H1 (cell line): ENCODE measurements around the gene TNNC1. TPM values are rescaled to one million over a fixed set of nuclear protein-coding genes. Genes with fewer than 3 reads are reported as not detected.

Source experiments
- CTCF ChIA-PET: fragments of 300-600 bp; sonication (Branson Sonifier 250); formaldehyde crosslinking; loops from one replicate; lab custom pipeline; 2021; ENCODE audit not compliant: partially characterized antibody; lab: Charles Lee
- POLR2A ChIA-PET: fragments of 300-600 bp; sonication (Branson Sonifier 250); formaldehyde crosslinking; loops from one replicate; lab custom pipeline; 2021; ENCODE audit warnings: inconsistent platforms; ENCODE audit not compliant: partially characterized antibody; lab: Charles Lee
- DNase-seq, 2 experiments: peaks; one replicate each; pipeline versions ENCODE4 v3.0.0 to v3.0.0-alpha.2; 2010 to 2022; ENCODE audit warnings: low spot score in 2 of 2, low read depth in 1 of 2, mixed read lengths in 1 of 2
- FAIRE-seq: peaks from 2 replicates; lab custom pipeline; 2011; peaks lifted over from hg19 to GRCh38; lab: Jason Lieb, UNC
- H2AFZ ChIP-seq: 2 replicates; pipeline ENCODE4 v1.8.1; 2012; ENCODE audit warnings: low read length, inconsistent platforms
- H2AK5ac ChIP-seq: 2 replicates; pipeline ENCODE4 v1.6.1; 2013; ENCODE audit warnings: low read depth, low read length
- H2BK120ac ChIP-seq: replicated peaks from 2 replicates; pipeline ENCODE3; 2013; ENCODE audit warnings: low read depth, low read length, inconsistent platforms
- H2BK12ac ChIP-seq: 2 replicates; pipeline ENCODE4 v1.6.1; 2013; ENCODE audit warnings: low read depth, low read length
- H2BK15ac ChIP-seq: 2 replicates; pipeline ENCODE4 v1.6.1; 2013; ENCODE audit warnings: low read length
- H2BK20ac ChIP-seq: 2 replicates; pipeline ENCODE4 v1.6.1; 2013; ENCODE audit warnings: low read length
- H2BK5ac ChIP-seq: 2 replicates; pipeline ENCODE4 v1.6.1; 2013; ENCODE audit warnings: low read depth, low read length
- H3K14ac ChIP-seq: 2 replicates; pipeline ENCODE4 v1.6.1; 2013; ENCODE audit warnings: inconsistent platforms; ENCODE audit not compliant: insufficient read length
- H3K18ac ChIP-seq: 2 replicates; pipeline ENCODE4 v1.6.1; 2013; ENCODE audit warnings: low read length; ENCODE audit errors: extremely low read depth
- H3K23ac ChIP-seq: 2 replicates; pipeline ENCODE4 v1.6.1; 2013; ENCODE audit warnings: inconsistent platforms; ENCODE audit not compliant: insufficient read length
- H3K23me2 ChIP-seq: 2 replicates; pipeline ENCODE4 v1.6.1; 2013; ENCODE audit warnings: low read depth, low read length
- H3K27ac ChIP-seq: 2 replicates; pipeline ENCODE4 v1.6.1; 2011; ENCODE audit warnings: low read depth, low read length, inconsistent platforms
- H3K27me3 ChIP-seq, 4 experiments: replicated peaks in 1 of 4; 1 replicate in 1 of 4; 2 replicates in 3 of 4; pipeline versions ENCODE4 v1.6.1 to v1.8.1; 2011 to 2013; ENCODE audit warnings: low read length in 3 of 4, mild to moderate bottlenecking in 3 of 4, inconsistent platforms in 2 of 4, mixed read lengths in 2 of 4, moderate library complexity in 1 of 4; ENCODE audit not compliant: control insufficient read depth in 3 of 4, insufficient read depth in 3 of 4; ENCODE audit errors: extremely low read depth in 1 of 4
- H3K36me3 ChIP-seq, 4 experiments: 2 replicates each; pipeline versions ENCODE4 v1.6.1 to v1.8.1; 2011 to 2013; ENCODE audit warnings: mild to moderate bottlenecking in 4 of 4, low read length in 3 of 4, moderate library complexity in 2 of 4, control low read depth in 1 of 4, inconsistent platforms in 1 of 4; ENCODE audit not compliant: insufficient read depth in 4 of 4, control insufficient read depth in 2 of 4
- H3K4ac ChIP-seq: replicated peaks from 2 replicates; pipeline ENCODE3; 2013; ENCODE audit warnings: low read length, low read depth, mixed read lengths, inconsistent platforms; ENCODE audit not compliant: insufficient read length
- H3K4me1 ChIP-seq, 4 experiments: replicated peaks in 1 of 4; 1 replicate in 1 of 4; 2 replicates in 3 of 4; pipeline versions ENCODE4 v1.6.1 to v1.8.1; 2011 to 2013; ENCODE audit warnings: low read length in 3 of 4, inconsistent platforms in 2 of 4, mixed read lengths in 1 of 4; ENCODE audit not compliant: insufficient read depth in 4 of 4, control insufficient read depth in 3 of 4
- H3K4me2 ChIP-seq, 2 experiments: 2 replicates each; pipeline versions ENCODE4 v1.6.1 to v1.8.1; 2011 to 2013; ENCODE audit warnings: low read depth in 2 of 2, low read length in 2 of 2, control low read depth in 1 of 2, inconsistent platforms in 1 of 2, mild to moderate bottlenecking in 1 of 2; ENCODE audit not compliant: insufficient read depth in 1 of 2
- H3K4me3 ChIP-seq, 4 experiments: fragments of 200-600, 300-600 bp in 1 of 4; sonication (generic), shearing (Covaris generic), sonication (Bioruptor Twin) in 1 of 4; 2 replicates each; pipeline versions ENCODE4 v1.5.1 to v1.8.1; 2011 to 2016; ENCODE audit warnings: low read length in 4 of 4, low read depth in 3 of 4, control low read depth in 2 of 4, inconsistent platforms in 2 of 4, mild to moderate bottlenecking in 2 of 4, mixed read lengths in 1 of 4, moderate library complexity in 1 of 4; ENCODE audit not compliant: insufficient read depth in 2 of 4; ENCODE audit errors: extremely low read depth in 1 of 4
- H3K56ac ChIP-seq: replicated peaks from 2 replicates; pipeline ENCODE3; 2013; ENCODE audit warnings: low read depth, mild to moderate bottlenecking, mixed read lengths, low read length, inconsistent platforms; ENCODE audit not compliant: insufficient read length
- H3K79me1 ChIP-seq: 2 replicates; pipeline ENCODE4 v1.6.1; 2013; ENCODE audit warnings: low read depth, low read length, control low read depth
- H3K79me2 ChIP-seq, 2 experiments: 2 replicates each; pipeline versions ENCODE4 v1.6.1 to v1.8.1; 2012 to 2013; ENCODE audit warnings: low read length in 2 of 2, mild to moderate bottlenecking in 2 of 2, inconsistent platforms in 1 of 2; ENCODE audit not compliant: insufficient read depth in 2 of 2, control insufficient read depth in 1 of 2
- H3K9ac ChIP-seq, 4 experiments: replicated peaks in 1 of 4; 1 replicate in 1 of 4; 2 replicates in 3 of 4; pipeline versions ENCODE4 v1.6.1 to v1.8.1; 2011 to 2013; ENCODE audit warnings: low read depth in 3 of 4, low read length in 3 of 4, control low read depth in 2 of 4, mild to moderate bottlenecking in 2 of 4, moderate library complexity in 2 of 4, inconsistent platforms in 1 of 4; ENCODE audit errors: extremely low read depth in 1 of 4
- H3K9me3 ChIP-seq, 2 experiments: 2 replicates each; pipeline versions ENCODE4 v1.6.1 to v1.8.1; 2012 to 2013; ENCODE audit warnings: mild to moderate bottlenecking in 2 of 2, moderate library complexity in 2 of 2, control low read depth in 1 of 2, inconsistent platforms in 1 of 2, low read depth in 1 of 2, low read length in 1 of 2, mixed read lengths in 1 of 2; ENCODE audit not compliant: insufficient read depth in 2 of 2
- H4K20me1 ChIP-seq, 2 experiments: replicated peaks in 1 of 2; 2 replicates each; pipeline versions ENCODE3 to v1.8.1; 2011 to 2013; ENCODE audit warnings: inconsistent platforms in 2 of 2, low read length in 2 of 2, mild to moderate bottlenecking in 1 of 2; ENCODE audit not compliant: insufficient read depth in 2 of 2, control insufficient read depth in 1 of 2
- H4K5ac ChIP-seq: 2 replicates; pipeline ENCODE4 v1.6.1; 2013; ENCODE audit warnings: low read length, low read depth, mixed read lengths, inconsistent platforms; ENCODE audit not compliant: insufficient read length
- H4K8ac ChIP-seq: 2 replicates; pipeline ENCODE4 v1.8.0; 2013; ENCODE audit warnings: mild to moderate bottlenecking, moderate library complexity, low read length, inconsistent platforms; ENCODE audit not compliant: insufficient read depth; ENCODE audit errors: extremely low read depth
- H4K91ac ChIP-seq: replicated peaks from 2 replicates; pipeline ENCODE3; 2013; ENCODE audit warnings: low read length, mixed read lengths, inconsistent platforms; ENCODE audit not compliant: insufficient read length
- ASH2L ChIP-seq: fragments of 200-600, 300-600 bp; sonication (generic); IDR thresholded peaks from one replicate; pipeline ENCODE4 v1.7.1; 2017; ENCODE audit warnings: low read length
- CBX8 ChIP-seq: fragments of 300-800, 300-1000 bp; sonication (generic); IDR thresholded peaks from 2 replicates; pipeline ENCODE4 v1.7.1; 2016; ENCODE audit warnings: low read depth, low read length, borderline replicate concordance
- PHF8 ChIP-seq: fragments of 200-600 bp; sonication (generic); conservative IDR thresholded peaks from 2 replicates; pipeline ENCODE4 v1.7.1; 2012; ENCODE audit warnings: low read depth, mild to moderate bottlenecking, inconsistent platforms, low read length, moderate library complexity
- POU5F1 ChIP-seq: IDR thresholded peaks from 2 replicates; pipeline ENCODE4 v1.6.1; 2011; ENCODE audit warnings: low read depth, mild to moderate bottlenecking, low read length, moderate library complexity
- SP2 ChIP-seq: IDR thresholded peaks from 2 replicates; pipeline ENCODE4 v1.6.1; 2012; ENCODE audit warnings: mild to moderate bottlenecking, low read length, inconsistent platforms
- TCF12 ChIP-seq: IDR thresholded peaks from 2 replicates; pipeline ENCODE4 v1.6.1; 2011; ENCODE audit warnings: low read depth, mild to moderate bottlenecking, low read length
- WGBS, 2 experiments: shearing (Covaris generic) in 1 of 2; methylation state at CpG; one replicate each; pipeline versions ENCODE4 v1.1.6 to v1.1.7; 2013 to 2015; ENCODE audit warnings: low lambda C conversion rate in 2 of 2, mixed read lengths in 2 of 2, inconsistent platforms in 1 of 2, low coverage in 1 of 2, missing lambda C conversion rate in 1 of 2; ENCODE audit not compliant: insufficient replicate concordance in 2 of 2, insufficient coverage in 1 of 2, insufficient read length in 1 of 2; ENCODE audit errors: extremely low coverage in 1 of 2, missing lambda C conversion rate in 1 of 2; 5-methylcytosine and 5-hydroxymethylcytosine counted together
- polyA plus RNA-seq, 7 experiments: library from polyadenylated mRNA; depleted of rRNA in 3 of 7; stranded (reverse) in 5 of 7; unstranded in 2 of 7; fragments of >200 nt in 5 of 7; fragments of 200-250 nt in 2 of 7; gene quantifications; 1 replicate in 5 of 7; 2 replicates in 1 of 7; 4 replicates in 1 of 7; pipeline versions ENCODE4 v1.2.1 to v1.2.3, GENCODE V29; 2011 to 2013; ENCODE audit warnings: missing spikeins in 2 of 7, mixed read lengths in 2 of 7
- total RNA-seq: library from RNA; stranded (reverse); fragmentation: NEBNext Ultra II Directional; extraction: Animal tissue kit (Norgen Biotek cat#: 25700); gene quantifications from 2 replicates; pipeline ENCODE4 v1.2.1, GENCODE V29; 2021
- TF ChIP-seq, protein P1 (sequence below): IDR thresholded peaks from 2 replicates; pipeline ENCODE4 v1.6.1; 2011; ENCODE audit warnings: low read depth, mild to moderate bottlenecking, low read length; ENCODE audit not compliant: insufficient read depth
- TF ChIP-seq, protein P2 (sequence below), 3 experiments: IDR thresholded peaks; 1 replicate in 2 of 3; 2 replicates in 1 of 3; pipeline versions ENCODE4 v1.5.1 to v1.6.1; 2011; ENCODE audit warnings: low read length in 3 of 3, mild to moderate bottlenecking in 3 of 3, inconsistent platforms in 2 of 3, low read depth in 1 of 3, moderate library complexity in 1 of 3; ENCODE audit not compliant: insufficient read depth in 1 of 3; ENCODE audit errors: control extremely low read depth in 1 of 3

The TNNC1 gene
- total and polyA plus RNA-seq, 2 of the 8 experiments (the other 6 are each of a cell fraction or from before 2014, with no cell fraction given) = 5.8 to 16.4 TPM

DNA sequence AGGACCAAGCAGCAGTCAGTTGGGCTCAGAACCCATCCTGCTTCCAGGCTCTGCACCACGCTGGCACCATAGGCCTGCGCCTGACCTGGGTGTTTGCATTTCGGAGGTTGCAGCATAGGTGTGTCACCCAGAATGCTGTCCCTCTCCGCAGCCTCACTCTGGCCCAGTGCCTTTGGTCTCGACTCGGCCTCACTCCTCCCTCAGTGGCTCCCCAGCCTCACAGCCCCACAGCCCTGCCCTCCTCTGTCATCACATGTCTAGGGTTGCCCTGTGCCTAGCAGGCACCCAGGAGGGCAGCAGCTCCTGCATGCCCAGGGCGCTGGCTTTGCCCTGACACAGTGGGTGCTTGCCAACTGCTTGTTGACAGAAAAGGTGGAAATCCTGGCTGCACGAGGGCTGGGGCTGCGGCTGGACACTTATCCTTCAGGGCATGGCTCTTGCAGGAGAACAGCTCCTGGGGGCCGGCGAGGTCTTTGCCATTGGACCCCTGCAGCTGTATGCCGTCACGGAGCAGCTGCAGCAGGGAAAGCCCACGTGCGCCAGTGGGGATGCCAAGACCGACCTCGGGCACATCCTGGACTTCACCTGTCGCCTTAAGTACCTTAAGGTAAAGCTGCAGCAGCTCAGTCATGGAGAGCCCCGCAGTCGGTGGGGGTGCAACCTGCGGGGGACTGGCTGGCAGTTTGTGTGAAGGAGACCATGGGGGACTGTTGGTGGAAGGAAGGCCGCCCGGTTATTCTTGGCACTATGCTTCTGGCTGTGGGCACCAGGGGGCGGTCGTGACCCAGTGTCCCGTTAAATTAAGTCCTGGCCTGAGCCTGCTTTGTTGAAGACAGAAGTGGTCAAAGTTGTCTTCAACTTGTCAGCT is 17.8 kb upstream of the TNNC1 start:
- Histone ChIP-seq H2BK20ac (no peak overlapping the region), H3K56ac (no peak overlapping the region), H2BK120ac (no peak overlapping the region), H3K18ac (no peak overlapping the region), H3K9me3 (no peaks in the 10 kb centered on the region), H2BK5ac (0 out of 2 replicates have a peak overlapping the region, but pooled peaks have one; percentile 3), H4K5ac (no peak overlapping the region), H3K27ac (no peak overlapping the region), H3K79me2 (peaks cover 0 to 5% of the 10 kb centered on the region in 2 experiments; a peak in 1 of 4 replicates), H2BK12ac (no peak overlapping the region), H3K36me3 (peaks cover 24 to 51% (median 40%) of the 10 kb centered on the region in 4 experiments), H2AK5ac (no peak overlapping the region), H2AFZ (no peak overlapping the region), H3K23ac (no peak overlapping the region), H4K91ac (no peak overlapping the region), H2BK15ac (no peak overlapping the region), H3K4ac (no peak overlapping the region), H4K20me1 (peaks cover 2 to 23% of the 10 kb centered on the region in 2 experiments), H3K27me3 (no peaks in the 10 kb centered on the region; a peak in 1 of 7 replicates), H3K14ac (no peak overlapping the region), H3K4me1 (no peaks in the 10 kb centered on the region; a peak in 3 of 7 replicates), H3K9ac (no peak overlapping the region), H4K8ac (peak overlapping the region; percentile 15; the same call in 1 of the 2 replicates), H3K79me1 (peaks cover 9% of the 10 kb centered on the region), H3K23me2 (no peaks in the 10 kb centered on the region), H3K4me3 (no peak overlapping the region), H3K4me2 (no peak overlapping the region)
- FAIRE-seq (no peak), DNase-seq (peak in 1 of 2 experiments; percentile 85)
- CTCF ChIA-PET = interaction anchor here (0.5 to 8.1 kb wide), 30 partner anchors 8 to 408 kb away, joined by 3 to 79 read pairs (median 4); partner anchors contain the start of genes NISCH, SEMA3G, STAB1 and UQCC5
- POLR2A ChIA-PET = interaction anchor here (1.0 to 1.6 kb wide), 2 partner anchors 14 to 20 kb away, joined by 3 to 7 read pairs; no protein-coding TSS in a partner anchor
- WGBS, 2 experiments = 80% methylated on average over 26 of the region's 26 CpGs; no CpG with 5 or more reads in 1 of the 2 experiments
- TF ChIP-seq POU5F1 (no peak), TCF12 (no peak), CBX8 (no peak), SP2 (no peak), ASH2L (no peak), PHF8 (no peak)
- TF ChIP-seq, protein P1, sequence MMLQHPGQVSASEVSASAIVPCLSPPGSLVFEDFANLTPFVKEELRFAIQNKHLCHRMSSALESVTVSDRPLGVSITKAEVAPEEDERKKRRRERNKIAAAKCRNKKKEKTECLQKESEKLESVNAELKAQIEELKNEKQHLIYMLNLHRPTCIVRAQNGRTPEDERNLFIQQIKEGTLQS = no peak
- TF ChIP-seq, protein P2, sequence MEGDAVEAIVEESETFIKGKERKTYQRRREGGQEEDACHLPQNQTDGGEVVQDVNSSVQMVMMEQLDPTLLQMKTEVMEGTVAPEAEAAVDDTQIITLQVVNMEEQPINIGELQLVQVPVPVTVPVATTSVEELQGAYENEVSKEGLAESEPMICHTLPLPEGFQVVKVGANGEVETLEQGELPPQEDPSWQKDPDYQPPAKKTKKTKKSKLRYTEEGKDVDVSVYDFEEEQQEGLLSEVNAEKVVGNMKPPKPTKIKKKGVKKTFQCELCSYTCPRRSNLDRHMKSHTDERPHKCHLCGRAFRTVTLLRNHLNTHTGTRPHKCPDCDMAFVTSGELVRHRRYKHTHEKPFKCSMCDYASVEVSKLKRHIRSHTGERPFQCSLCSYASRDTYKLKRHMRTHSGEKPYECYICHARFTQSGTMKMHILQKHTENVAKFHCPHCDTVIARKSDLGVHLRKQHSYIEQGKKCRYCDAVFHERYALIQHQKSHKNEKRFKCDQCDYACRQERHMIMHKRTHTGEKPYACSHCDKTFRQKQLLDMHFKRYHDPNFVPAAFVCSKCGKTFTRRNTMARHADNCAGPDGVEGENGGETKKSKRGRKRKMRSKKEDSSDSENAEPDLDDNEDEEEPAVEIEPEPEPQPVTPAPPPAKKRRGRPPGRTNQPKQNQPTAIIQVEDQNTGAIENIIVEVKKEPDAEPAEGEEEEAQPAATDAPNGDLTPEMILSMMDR (IDR thresholded peaks at IDR 0.05; ENCODE audit: control extremely low read depth in 1 of 3, insufficient read depth in 1 of 3, low read depth in 1 of 3, low read length in 3 of 3) = peak; percentile 59 to 87 (median 76)
